ENCODE results near the gene GPS1.
A peak's percentile ranks its signal among the peaks of the same experiment; 100 is the strongest.

Gene GPS1

DNA sequence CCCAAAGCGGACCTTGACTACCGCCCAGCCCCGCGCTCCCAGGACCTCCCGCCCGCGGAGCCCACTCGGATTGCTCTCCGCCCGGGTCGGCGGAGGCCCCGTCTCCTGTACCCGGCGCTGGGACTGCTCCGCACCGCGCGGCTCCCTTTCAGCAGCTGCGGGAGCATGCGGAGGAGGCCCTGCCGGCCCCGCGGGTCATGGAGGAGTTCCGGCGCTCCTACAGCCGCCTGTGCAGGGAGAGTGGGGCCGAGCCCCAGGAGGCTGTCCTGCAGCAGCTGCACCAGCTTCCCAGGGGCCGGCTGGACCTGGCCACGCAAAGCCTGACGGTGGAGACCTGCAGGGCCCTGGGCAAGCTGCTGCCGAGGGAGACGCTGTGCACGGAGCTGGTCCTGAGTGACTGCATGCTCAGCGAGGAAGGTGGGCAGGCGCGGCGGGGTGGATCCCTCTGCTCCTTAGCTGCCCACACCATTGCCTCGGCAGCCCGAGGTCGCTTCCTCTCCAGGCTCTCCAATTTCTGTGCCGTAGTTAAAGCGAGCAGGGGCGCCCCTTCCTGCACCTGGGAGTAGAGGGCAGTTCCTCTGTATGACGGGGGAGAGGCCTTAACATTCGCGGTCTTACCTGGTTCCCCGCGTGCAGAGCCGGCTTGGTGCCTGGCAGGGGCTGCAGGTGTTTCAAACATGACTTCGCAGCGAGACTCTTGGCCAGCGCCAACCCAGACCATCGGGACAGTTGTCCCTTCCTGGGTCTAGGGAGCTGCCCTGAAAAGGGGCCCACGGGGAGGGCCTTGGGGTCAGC, 28.1 kb upstream of the GPS1 start:
- TF ChIP-seq, protein P1, sequence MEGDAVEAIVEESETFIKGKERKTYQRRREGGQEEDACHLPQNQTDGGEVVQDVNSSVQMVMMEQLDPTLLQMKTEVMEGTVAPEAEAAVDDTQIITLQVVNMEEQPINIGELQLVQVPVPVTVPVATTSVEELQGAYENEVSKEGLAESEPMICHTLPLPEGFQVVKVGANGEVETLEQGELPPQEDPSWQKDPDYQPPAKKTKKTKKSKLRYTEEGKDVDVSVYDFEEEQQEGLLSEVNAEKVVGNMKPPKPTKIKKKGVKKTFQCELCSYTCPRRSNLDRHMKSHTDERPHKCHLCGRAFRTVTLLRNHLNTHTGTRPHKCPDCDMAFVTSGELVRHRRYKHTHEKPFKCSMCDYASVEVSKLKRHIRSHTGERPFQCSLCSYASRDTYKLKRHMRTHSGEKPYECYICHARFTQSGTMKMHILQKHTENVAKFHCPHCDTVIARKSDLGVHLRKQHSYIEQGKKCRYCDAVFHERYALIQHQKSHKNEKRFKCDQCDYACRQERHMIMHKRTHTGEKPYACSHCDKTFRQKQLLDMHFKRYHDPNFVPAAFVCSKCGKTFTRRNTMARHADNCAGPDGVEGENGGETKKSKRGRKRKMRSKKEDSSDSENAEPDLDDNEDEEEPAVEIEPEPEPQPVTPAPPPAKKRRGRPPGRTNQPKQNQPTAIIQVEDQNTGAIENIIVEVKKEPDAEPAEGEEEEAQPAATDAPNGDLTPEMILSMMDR (IDR thresholded peaks at IDR 0.05): no peak
- no peak for DNase-seq (ENCODE audit: low spot score)
- H3K27ac ChIP-seq: peak overlapping the region in 1 of 2 donors; percentile 65
- H3K4me3 ChIP-seq: peak overlapping the region; percentile 98

DNA sequence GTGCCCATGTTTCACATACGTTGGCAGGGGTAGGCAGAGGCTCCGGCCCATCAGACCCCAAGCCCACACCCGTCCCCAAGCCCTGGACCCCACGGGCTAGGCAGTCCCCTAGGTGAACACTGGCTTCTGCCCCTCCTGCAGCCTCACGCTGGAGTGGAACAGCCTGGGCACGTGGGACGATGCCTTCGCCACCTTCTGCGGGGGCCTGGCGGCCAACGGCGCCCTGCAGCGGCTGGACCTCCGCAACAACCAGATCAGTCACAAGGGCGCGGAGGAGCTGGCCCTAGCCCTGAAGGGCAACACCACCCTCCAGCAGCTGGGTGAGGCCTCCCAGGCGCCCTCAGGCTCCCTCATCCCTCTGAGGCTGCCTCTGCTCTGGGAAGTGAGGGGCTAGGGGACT, 26.8 kb upstream of the GPS1 start:
- no peak overlapping the region for H3K4me3 ChIP-seq
- H3K27ac ChIP-seq: no peak overlapping the region
- TF ChIP-seq, protein P1 (IDR thresholded peaks at IDR 0.05): no peak
- DNase-seq (ENCODE audit: low spot score): no peak

DNA sequence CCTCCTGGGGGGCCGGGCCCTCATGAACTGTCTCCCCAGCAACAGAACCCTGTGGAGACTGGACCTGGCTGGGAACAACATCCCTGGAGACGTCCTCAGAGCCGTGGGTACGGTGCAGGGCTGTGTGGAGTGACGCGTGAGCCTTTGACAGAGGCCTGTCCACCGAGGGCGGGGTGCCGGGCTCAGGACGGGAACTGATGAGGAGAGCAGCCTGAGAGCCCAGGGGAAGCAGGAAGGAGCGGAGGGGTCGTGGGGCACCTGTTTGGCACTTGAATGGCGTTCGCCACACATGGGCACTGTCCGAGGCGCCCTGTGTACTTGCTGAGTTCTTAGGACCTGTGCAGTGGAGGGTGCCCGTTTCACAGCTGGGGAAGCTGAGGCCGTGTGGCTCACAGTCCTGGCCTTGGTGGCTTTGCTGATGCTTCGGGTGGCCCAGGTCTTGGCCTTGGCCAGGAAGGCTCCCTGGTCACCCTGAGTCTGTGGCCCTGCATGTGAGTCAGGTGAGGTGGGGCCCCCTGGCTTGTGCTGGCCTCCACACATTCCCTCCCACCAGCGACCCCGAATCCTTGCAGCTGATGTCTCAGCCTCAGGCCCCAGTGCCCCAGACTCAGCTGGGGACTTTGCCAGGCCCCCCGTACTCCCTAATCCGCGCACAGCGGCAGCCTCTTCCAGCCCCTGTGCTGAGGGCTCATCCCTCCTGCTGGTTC, 26.1 kb upstream of the GPS1 start:
- Histone ChIP-seq H3K27ac (no peak overlapping the region), H3K4me3 (no peak overlapping the region)
- DNase-seq (ENCODE audit: low spot score): no peak
- TF ChIP-seq, protein P1 (IDR thresholded peaks at IDR 0.05): no peak

DNA sequence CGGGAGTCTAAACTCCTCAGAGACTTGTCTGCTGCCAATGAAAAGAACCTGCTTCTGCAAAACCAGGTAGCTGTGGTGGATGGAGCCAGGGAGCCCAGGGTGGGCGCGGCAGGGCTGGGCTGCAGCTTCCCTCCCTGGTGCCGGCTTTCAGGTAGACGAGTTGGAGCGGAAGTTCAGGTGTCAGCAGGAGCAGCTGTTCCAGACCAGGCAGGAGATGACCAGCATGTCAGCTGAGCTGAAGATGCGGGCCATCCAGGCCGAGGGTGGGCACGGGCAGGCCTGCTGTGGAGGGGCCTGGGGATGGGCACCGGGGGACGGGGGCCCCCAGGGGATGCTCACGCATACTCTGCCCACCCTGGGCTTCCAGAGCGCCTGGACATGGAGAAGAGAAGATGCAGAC, 23.5 kb upstream of the GPS1 start:
- no peak for DNase-seq (ENCODE audit: low spot score)
- H3K27ac ChIP-seq: no peak overlapping the region
- TF ChIP-seq, protein P1 (IDR thresholded peaks at IDR 0.05): no peak
- H3K4me3 ChIP-seq: no peak overlapping the region

DNA sequence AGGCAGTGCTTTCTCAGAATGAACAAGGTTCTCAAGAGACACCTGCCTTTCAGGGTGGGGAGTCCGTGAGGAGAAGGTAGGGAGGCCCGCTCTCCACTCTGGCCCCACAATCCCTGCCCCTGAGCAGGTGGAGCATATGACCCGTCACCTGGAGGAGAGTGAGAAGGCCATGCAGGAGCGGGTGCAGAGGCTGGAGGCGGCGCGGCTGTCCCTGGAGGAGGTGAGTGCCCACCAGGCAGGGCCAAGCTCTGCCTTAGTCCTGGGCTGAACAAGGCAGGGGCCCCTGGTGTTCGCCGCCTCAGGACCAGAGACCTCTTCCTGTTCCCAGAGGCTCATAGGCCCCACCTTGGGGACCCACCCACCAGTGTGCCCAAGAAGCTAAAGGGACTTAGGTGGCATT, 22.7 kb upstream of the GPS1 start:
- no peak overlapping the region for H3K27ac ChIP-seq
- DNase-seq (ENCODE audit: low spot score): no peak

DNA sequence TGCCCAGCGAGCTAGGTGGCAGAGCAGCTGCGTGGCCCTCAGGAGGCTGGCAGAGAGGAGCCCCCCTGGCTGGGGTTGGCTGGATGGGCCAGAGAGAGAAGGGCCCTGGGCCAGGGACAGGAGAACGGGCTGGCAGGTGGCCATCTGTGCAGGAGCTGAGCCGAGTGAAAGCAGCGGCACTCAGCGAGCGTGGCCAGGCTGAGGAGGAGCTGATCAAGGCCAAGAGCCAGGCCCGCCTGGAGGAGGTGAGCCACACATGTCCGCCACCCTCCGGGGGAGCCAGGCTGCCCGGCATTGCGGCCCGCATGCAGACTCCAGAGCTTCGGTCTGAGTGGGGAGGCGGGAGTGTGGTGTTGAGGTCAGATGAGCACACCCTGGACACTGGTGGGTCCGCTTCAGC, 22.3 kb upstream of the GPS1 start:
- no peak for DNase-seq (ENCODE audit: low spot score)
- TF ChIP-seq, protein P1 (IDR thresholded peaks at IDR 0.05): no peak
- no peak overlapping the region for H3K4me3 ChIP-seq
- H3K27ac ChIP-seq: no peak overlapping the region

More for the DNA sequence above, 22.7 kb upstream of the GPS1 start:
- H3K4me3 ChIP-seq: no peak overlapping the region
- TF ChIP-seq, protein P1 (IDR thresholded peaks at IDR 0.05): no peak

Measured in coronary artery (tissue), 2 donors.